Midbrain (tissue), 1 donor: ENCODE results near the gene PTPRM.

Experiments
- DNase-seq: peaks from one replicate; lab custom pipeline; 2025; lab: John Stamatoyannopoulos, UW

Gene PTPRM

GRCh38 chr18:8005870-8006569, 438.9 kb downstream of the PTPRM start:
- no peak for DNase-seq

- no peak for DNase-seq
These were observed 439.9 kb downstream of the PTPRM start for GRCh38 chr18:8006979-8007378.

DNA sequence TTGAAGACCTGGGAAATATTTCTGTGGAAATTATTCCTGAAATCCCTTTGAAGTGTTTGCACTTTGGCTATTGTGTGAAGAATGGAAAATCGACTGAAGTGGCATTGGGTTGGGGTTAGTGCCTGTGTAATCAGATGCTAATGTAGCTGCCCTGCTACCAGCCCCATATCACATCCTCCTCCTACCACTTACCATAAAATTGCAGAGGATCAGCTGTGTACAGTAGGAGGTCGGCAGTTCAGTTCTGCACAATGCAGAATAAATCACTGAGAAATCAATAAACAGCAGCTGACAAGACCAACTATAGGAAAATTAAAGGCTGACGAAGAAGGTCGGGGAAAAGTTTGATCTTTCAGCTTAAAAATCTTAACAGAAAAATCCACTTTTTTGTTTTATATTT, 440.9 kb downstream of the PTPRM start:
- no peak for DNase-seq

- no peak for DNase-seq
These were observed 444.2 kb downstream of the PTPRM start for GRCh38 chr18:8011361-8011760.

GRCh38 chr18:8011906-8012305, 444.8 kb downstream of the PTPRM start:
- DNase-seq, result no peak

GRCh38 chr18:8018701-8019331, 451.7 kb downstream of the PTPRM start:
- DNase-seq, result no peak

GRCh38 chr18:8019600-8019999, 452.5 kb downstream of the PTPRM start:
- DNase-seq, result no peak

DNA sequence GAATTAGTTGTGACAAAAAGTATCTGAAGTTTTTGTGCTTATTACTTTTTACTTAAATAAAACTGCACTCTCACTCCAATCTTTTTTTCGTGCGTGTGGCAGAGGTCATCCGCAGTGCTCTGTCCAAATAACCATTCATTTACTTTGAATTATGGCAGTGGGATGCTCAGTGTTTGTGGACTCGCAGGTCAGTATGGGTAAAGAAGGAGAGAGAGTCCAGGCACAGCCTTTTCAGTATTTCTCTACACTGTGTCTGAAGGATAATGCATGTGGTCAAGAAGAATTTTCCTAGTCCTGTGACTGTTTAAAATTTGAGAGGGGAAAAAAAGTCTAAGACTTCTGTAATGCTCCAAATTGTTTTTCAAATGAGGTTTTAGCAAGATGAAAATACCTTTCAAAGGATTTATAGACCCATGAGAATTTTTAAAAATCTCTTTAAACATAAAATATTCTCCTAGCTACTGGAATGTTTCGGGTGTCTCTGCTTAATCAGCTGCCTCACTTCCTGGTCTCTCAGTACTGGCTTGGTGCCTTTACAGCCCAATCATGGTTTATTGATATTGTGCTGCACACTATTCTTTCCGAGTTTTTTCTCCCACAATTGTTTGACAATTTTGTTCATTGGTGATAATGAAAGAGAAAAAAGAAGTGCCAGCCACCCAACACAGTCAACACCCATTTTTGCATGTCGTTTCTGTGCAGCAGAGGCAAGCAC, 453.2 kb downstream of the PTPRM start:
- DNase-seq, result no peak

DNA sequence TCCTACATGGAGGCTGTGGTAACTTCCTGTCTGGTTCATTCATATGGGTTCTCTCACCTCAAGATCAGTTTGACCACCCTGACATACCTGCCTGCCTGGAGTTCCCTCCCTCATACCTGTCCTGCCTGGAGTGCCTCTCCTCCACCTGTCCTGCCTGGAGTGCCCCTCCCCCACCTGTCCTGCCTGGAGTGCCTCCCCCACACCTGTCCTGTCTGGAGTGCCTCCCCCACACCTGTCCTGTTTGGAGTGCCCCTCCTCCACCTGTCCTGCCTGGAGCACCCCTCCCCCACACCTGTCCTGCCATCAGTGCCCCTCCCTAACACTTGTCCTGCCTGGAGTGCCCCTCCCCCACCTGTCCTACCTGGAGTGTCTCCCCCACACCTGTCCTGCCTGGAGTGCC, 461.9 kb downstream of the PTPRM start:
- no peak for DNase-seq

- no peak for DNase-seq
These were observed 462.6 kb downstream of the PTPRM start for GRCh38 chr18:8029731-8030130.

GRCh38 chr18:8030201-8030600, 463.1 kb downstream of the PTPRM start:
- DNase-seq, result no peak

GRCh38 chr18:8031496-8031895, 464.4 kb downstream of the PTPRM start:
- DNase-seq, result no peak

DNA sequence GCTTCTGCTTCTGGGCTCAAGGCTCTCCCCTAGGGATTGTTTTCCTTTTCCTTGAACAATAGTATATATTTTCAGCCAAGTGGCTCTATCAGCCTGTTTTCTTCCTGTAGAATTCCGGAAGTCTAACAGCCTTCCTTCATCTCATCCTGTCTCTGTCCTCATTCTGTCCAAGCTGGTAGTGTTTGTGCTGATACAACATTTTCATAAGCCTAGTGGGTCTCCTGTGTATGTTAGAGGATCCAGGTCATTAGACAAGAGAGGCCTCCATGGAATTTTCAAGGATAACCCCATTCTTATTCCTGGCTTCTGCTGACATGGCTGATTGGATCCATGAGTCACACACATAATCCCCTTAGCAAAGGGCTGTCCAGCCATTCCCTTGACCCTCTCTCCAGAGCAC, 467.6 kb downstream of the PTPRM start:
- DNase-seq, result no peak

DNA sequence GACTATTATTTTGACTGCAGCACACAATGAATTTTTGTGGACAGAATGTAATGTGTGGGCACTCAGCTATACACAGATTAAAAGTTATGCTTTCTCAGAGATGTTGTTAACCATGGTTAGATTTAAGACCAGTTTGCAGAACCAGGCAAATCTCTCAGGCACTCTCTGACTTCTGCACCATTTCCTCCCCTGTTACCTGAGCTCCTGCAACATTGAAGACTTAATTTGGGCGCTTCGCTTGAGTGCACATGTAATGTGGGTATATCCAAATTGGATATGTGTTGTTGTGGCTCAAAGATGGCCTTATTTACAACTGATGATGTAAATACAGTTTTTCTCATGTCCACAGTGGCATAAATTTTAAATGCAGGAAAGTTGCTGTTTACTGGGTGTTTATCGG, 469.4 kb downstream of the PTPRM start:
- DNase-seq, result no peak

GRCh38 chr18:8037296-8037695, 470.2 kb downstream of the PTPRM start:
- no peak for DNase-seq

- no peak for DNase-seq
These were observed 472.9 kb downstream of the PTPRM start for GRCh38 chr18:8040021-8040420.

GRCh38 chr18:8041526-8042111, 474.5 kb downstream of the PTPRM start:
- DNase-seq, result no peak

DNA sequence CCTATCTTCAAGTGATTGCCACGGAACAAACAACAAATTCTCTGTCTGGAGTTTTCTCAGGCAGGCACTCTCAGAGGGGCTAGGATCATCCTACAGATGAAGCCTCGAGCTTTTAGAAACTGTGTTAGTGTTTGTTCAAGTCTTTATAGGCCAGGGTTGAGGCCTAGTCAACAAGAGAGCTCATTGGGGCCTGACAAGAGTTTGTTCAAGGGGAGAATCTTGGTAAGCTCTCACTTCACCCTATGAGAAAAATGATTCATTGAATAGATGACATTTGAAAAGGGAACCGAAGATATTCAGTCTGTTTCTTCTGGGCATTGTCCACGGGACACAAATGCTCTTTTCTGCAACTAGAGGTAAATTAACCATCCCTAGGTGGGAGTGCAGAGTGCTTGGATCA, 476.9 kb downstream of the PTPRM start:
- DNase-seq, result no peak

GRCh38 chr18:8045160-8045883, 478.2 kb downstream of the PTPRM start:
- DNase-seq, result no peak

DNA sequence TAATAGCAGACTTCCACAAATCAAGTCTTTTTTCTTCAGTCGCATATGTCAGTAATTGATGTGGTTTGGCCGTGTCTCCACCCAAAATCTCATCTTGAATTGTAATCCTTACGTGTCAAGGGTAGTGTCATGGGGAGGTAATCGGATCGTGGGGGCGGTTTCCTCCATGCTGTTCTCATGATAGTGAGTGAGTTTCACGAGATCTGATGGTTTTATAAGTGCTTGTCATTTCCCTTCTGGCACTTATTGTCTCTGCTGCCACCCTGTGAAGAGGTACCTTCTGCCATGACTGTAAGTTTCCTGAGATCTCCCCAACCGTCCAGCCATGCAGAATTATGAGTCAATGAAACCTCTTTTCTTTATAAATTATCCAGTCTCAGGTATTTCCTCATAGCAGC, 478.8 kb downstream of the PTPRM start:
- DNase-seq, result no peak

DNA sequence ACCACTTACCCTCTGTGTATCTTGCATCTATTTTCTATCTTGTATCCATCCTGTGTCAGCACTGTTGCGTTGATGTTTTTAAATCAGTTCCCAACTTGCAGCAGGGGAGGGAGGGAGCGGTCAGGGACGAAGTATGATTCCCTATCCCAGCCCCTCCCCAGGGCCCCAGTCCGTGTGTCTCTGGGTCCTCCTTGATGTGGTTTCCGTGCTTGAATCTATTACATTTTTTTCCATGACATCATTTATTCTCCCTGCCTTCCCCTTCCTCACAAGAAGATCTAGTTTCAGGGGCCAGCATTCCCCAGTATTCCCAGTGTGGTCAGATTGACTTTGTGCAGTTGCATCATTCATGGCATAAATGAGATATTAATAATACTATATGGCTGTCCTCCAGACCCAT, 479.3 kb downstream of the PTPRM start:
- no peak for DNase-seq

DNA sequence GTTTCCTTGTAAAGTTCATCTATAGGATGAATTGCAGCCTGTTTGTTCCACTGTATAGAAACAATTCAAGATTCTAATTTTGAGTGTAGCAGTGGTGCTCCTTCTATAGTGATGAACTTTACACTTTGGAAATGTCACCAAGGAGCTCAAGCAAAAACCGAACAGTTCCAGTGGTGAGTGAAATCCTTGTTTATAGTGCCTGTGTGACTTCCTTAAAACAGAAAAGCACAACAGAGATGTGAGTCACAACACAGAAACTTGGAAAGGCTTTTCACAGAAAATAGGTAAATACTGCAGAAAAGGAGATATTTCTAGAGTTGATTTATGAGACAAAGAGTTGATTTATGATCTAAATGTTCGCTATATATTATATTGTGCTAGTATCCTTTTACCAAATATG, 482.0 kb downstream of the PTPRM start:
- no peak for DNase-seq
